ENCODE data around the gene NIPSNAP2. TPM values are rescaled to one million over a fixed set of nuclear protein-coding genes. Genes with fewer than 3 reads are reported as not detected.

The NIPSNAP2 gene
- total and polyA plus RNA-seq, 2 of the 13 experiments (the other 11 are each of a cell fraction or from before 2014, with no cell fraction given) = 40.3 to 61.5 TPM

DNA sequence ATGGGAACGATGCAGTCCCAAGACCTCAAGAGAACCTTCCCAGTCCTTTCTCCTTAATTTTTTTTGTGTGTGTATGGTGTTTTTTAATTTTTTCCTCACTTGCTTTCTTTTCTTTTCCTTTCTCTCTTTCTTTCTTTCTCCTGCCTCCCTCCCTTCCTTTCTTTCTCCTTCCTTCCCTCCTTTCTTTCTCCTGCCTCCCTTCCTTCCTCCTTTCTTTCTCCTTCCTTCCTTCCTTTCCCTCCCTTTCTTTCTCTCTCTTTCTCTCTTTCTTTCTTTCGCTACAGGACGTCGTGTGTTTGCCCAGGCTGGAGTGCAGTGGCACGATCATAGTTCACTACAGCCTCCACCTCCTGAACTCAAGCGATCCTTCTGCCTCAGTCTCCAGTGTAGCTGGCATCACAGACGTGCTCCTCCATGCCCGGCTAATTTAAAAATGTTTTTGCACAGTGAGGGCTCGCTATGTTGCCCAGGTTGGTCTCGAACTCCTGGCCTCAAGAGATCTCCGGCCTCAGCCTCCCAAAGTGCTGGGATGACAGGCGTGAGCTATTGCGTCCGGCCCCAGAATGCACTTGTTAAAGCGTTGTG, 709 bp upstream of the NIPSNAP2 start:
- H3K4me1 ChIP-seq (ENCODE audit: insufficient read depth, low read length) = peaks cover 44% of the 10 kb centered on the region
- peak overlapping the region; percentile 43; the same call in 1 of the 2 replicates for H3K9ac ChIP-seq (ENCODE audit: insufficient read depth, low read depth, low read length)
- no TSS peak for BruUV-seq (replicated peaks)
- in situ Hi-C loops (cut with HindIII; ENCODE audit: extremely low pct_ligation_motif_present, low pct_unique_long_range_greater_than_20kb) (loop anchor here (25.0 kb wide), 2 partner anchors 201 to 326 kb away; no protein-coding TSS in a partner anchor), intact Hi-C loops (cut with micrococcal nuclease; ENCODE audit: unreplicated experiment) (loop anchor here (2.0 to 5.0 kb wide), 2 partner anchors 44 to 323 kb away; no protein-coding TSS in a partner anchor)
- no peaks in the 10 kb centered on the region for H3K36me3 ChIP-seq (replicated peaks in 1 of 2; ENCODE audit: control insufficient read depth in 1 of 2, insufficient read depth in 2 of 2, low read length in 2 of 2)
- H3K9me3 ChIP-seq (ENCODE audit: low read length) = no peaks in the 10 kb centered on the region
- CTCF ChIA-PET (ENCODE audit: low intra/inter-chr PET ratio, low total read pairs) = interaction anchor here (1.4 kb wide), 1 partner anchor 322 kb away, joined by 8 read pairs; no protein-coding TSS in a partner anchor
- DNase-seq (ENCODE audit: low spot score) (no peak), FAIRE-seq (no peak), ATAC-seq (no peak)
- H3K79me2 ChIP-seq (ENCODE audit: insufficient read depth, low read length) = peaks cover 20% of the 10 kb centered on the region
- POLR2A ChIA-PET = interaction anchor here (1.5 to 4.1 kb wide), 12 partner anchors 9 to 116 kb away, joined by 4 to 26 read pairs (median 10); partner anchors contain the start of genes CCT6A, MRPS17, PSPH and SUMF2
- no peaks in the 10 kb centered on the region; the same call in 1 of the 2 replicates for H4K20me1 ChIP-seq (ENCODE audit: insufficient read depth, low read length)
- H3K4me2 ChIP-seq (ENCODE audit: low read depth, low read length) = peak overlapping the region; percentile 65
- no peaks in the 10 kb centered on the region; a peak in 1 of 5 replicates for H3K27me3 ChIP-seq (ENCODE audit: control insufficient read depth in 1 of 2, insufficient read depth in 2 of 2, low read length in 2 of 2)
- peak overlapping the region in 2 of 3 experiments; percentile 41 to 58; a peak in 3 of 6 replicates for H3K4me3 ChIP-seq (replicated peaks in 1 of 3; ENCODE audit: insufficient read depth in 1 of 3, low read depth in 2 of 3, low read length in 3 of 3)
- WGBS (ENCODE audit: low lambda C conversion rate) = 73% methylated on average over 15 of the region's 15 CpGs
- TF ChIP-seq, protein P1, sequence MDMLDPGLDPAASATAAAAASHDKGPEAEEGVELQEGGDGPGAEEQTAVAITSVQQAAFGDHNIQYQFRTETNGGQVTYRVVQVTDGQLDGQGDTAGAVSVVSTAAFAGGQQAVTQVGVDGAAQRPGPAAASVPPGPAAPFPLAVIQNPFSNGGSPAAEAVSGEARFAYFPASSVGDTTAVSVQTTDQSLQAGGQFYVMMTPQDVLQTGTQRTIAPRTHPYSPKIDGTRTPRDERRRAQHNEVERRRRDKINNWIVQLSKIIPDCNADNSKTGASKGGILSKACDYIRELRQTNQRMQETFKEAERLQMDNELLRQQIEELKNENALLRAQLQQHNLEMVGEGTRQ (IDR thresholded peaks at IDR 0.05; ENCODE audit: low read depth, low read length) = no peak
- TF ChIP-seq, protein P1 (CRISPR knock-in tag; IDR thresholded peaks at IDR 0.05; ENCODE audit: borderline replicate concordance) = no peak
- TF ChIP-seq ELF3 (CRISPR knock-in tag; IDR thresholded peaks at IDR 0.05) (0 out of 2 replicates have a peak, but pooled peaks have one; percentile 4), CHD4 (IDR thresholded peaks at IDR 0.05; ENCODE audit: borderline replicate concordance, low read length) (peak; percentile 46; the same call in 1 of the 2 replicates), MAZ (IDR thresholded peaks at IDR 0.05; ENCODE audit: borderline replicate concordance, low read depth, low read length) (no peak), MAZ (CRISPR knock-in tag; IDR thresholded peaks at IDR 0.05; ENCODE audit: low read depth) (no peak), RAD51 (IDR thresholded peaks at IDR 0.05; ENCODE audit: borderline replicate concordance) (no peak), E2F1 (CRISPR knock-in tag; IDR thresholded peaks at IDR 0.05) (no peak)
- TF ChIP-seq, protein P2, sequence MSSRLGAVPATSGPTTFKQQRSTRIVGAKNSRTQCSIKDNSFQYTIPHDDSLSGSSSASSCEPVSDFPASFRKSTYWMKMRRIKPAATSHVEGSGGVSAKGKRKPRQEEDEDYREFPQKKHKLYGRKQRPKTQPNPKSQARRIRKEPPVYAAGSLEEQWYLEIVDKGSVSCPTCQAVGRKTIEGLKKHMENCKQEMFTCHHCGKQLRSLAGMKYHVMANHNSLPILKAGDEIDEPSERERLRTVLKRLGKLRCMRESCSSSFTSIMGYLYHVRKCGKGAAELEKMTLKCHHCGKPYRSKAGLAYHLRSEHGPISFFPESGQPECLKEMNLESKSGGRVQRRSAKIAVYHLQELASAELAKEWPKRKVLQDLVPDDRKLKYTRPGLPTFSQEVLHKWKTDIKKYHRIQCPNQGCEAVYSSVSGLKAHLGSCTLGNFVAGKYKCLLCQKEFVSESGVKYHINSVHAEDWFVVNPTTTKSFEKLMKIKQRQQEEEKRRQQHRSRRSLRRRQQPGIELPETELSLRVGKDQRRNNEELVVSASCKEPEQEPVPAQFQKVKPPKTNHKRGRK (CRISPR knock-in tag; IDR thresholded peaks at IDR 0.05) = peak; percentile 96
- TF ChIP-seq, protein P3, sequence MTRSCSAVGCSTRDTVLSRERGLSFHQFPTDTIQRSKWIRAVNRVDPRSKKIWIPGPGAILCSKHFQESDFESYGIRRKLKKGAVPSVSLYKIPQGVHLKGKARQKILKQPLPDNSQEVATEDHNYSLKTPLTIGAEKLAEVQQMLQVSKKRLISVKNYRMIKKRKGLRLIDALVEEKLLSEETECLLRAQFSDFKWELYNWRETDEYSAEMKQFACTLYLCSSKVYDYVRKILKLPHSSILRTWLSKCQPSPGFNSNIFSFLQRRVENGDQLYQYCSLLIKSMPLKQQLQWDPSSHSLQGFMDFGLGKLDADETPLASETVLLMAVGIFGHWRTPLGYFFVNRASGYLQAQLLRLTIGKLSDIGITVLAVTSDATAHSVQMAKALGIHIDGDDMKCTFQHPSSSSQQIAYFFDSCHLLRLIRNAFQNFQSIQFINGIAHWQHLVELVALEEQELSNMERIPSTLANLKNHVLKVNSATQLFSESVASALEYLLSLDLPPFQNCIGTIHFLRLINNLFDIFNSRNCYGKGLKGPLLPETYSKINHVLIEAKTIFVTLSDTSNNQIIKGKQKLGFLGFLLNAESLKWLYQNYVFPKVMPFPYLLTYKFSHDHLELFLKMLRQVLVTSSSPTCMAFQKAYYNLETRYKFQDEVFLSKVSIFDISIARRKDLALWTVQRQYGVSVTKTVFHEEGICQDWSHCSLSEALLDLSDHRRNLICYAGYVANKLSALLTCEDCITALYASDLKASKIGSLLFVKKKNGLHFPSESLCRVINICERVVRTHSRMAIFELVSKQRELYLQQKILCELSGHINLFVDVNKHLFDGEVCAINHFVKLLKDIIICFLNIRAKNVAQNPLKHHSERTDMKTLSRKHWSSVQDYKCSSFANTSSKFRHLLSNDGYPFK (CRISPR knock-in tag; IDR thresholded peaks at IDR 0.05; ENCODE audit: borderline replicate concordance) = 0 out of 2 replicates have a peak, but pooled peaks have one; percentile 30
- H2AFZ ChIP-seq (ENCODE audit: low read length) = no peak overlapping the region
- no peak overlapping the region for H3K27ac ChIP-seq (ENCODE audit: extremely low read length, insufficient read depth, low read length)
